ENCODE measurements around the gene TGM4. TPM values are rescaled to one million over a fixed set of nuclear protein-coding genes. Genes with fewer than 3 reads are reported as not detected.

TGM4 gene
- total RNA-seq, 2 donors from 2014 or later: not detected

- no peaks in the 10 kb centered on the region for H3K9me3 ChIP-seq (ENCODE audit: control insufficient read depth, low read length, poor library complexity, severe bottlenecking)
- H3K36me3 Mint-ChIP-seq (ENCODE audit: low read depth): no peaks in the 10 kb centered on the region
- no peaks in the 10 kb centered on the region for H3K4me1 Mint-ChIP-seq
- ATAC-seq: no peak
- DNase-seq: no peak
- H3K4me3 Mint-ChIP-seq: no peak overlapping the region
- H3K27me3 Mint-ChIP-seq: peaks cover 40% of the 10 kb centered on the region
- no peak overlapping the region for H3K27ac Mint-ChIP-seq
These were observed 12.7 kb downstream of the TGM4 start for GRCh38 chr3:44887101-44887500.

- H3K4me3 Mint-ChIP-seq: no peak overlapping the region
These were observed 15.8 kb downstream of the TGM4 start for GRCh38 chr3:44890258-44890657.

GRCh38 chr3:44890852-44891251 lies 16.4 kb downstream of the TGM4 start:
- H3K4me3 Mint-ChIP-seq: no peak overlapping the region
- ATAC-seq (no peak), DNase-seq (no peak)
- H3K9me3 ChIP-seq (ENCODE audit: control insufficient read depth, low read length, poor library complexity, severe bottlenecking): no peaks in the 10 kb centered on the region
- no peaks in the 10 kb centered on the region for H3K36me3 Mint-ChIP-seq (ENCODE audit: low read depth)
- H3K4me1 Mint-ChIP-seq: no peaks in the 10 kb centered on the region
- H3K27ac Mint-ChIP-seq: no peak overlapping the region
- H3K27me3 Mint-ChIP-seq: peaks cover 23% of the 10 kb centered on the region

More at GRCh38 chr3:44890258-44890657, 15.8 kb downstream of the TGM4 start:
- no peaks in the 10 kb centered on the region for H3K4me1 Mint-ChIP-seq
- H3K36me3 Mint-ChIP-seq (ENCODE audit: low read depth): no peaks in the 10 kb centered on the region
- no peaks in the 10 kb centered on the region for H3K9me3 ChIP-seq (ENCODE audit: control insufficient read depth, low read length, poor library complexity, severe bottlenecking)
- ATAC-seq: no peak
- H3K27me3 Mint-ChIP-seq: peaks cover 29% of the 10 kb centered on the region
- DNase-seq: no peak
- no peak overlapping the region for H3K27ac Mint-ChIP-seq

- H3K27ac Mint-ChIP-seq: no peak overlapping the region
- no peaks in the 10 kb centered on the region for H3K36me3 Mint-ChIP-seq (ENCODE audit: low read depth)
- no peaks in the 10 kb centered on the region for H3K4me1 Mint-ChIP-seq
- H3K9me3 ChIP-seq (ENCODE audit: control insufficient read depth, low read length, poor library complexity, severe bottlenecking): no peaks in the 10 kb centered on the region
- peaks cover 6% of the 10 kb centered on the region for H3K27me3 Mint-ChIP-seq
- DNase-seq (no peak), ATAC-seq (no peak)
- H3K4me3 Mint-ChIP-seq: no peak overlapping the region
These were observed 18.3 kb downstream of the TGM4 start for GRCh38 chr3:44892689-44893088.

- H3K9me3 ChIP-seq (ENCODE audit: control insufficient read depth, low read length, poor library complexity, severe bottlenecking): no peaks in the 10 kb centered on the region
- ATAC-seq (no peak), DNase-seq (no peak)
- Mint-ChIP-seq H3K27ac (no peak overlapping the region), H3K27me3 (peaks cover 6% of the 10 kb centered on the region), H3K4me1 (no peaks in the 10 kb centered on the region), H3K4me3 (no peak overlapping the region), H3K36me3 (ENCODE audit: low read depth) (no peaks in the 10 kb centered on the region)
These were observed 18.7 kb downstream of the TGM4 start for GRCh38 chr3:44893097-44893496.

- Mint-ChIP-seq H3K27ac (no peak overlapping the region), H3K4me1 (no peaks in the 10 kb centered on the region), H3K4me3 (no peak overlapping the region), H3K27me3 (peaks cover 17% of the 10 kb centered on the region), H3K36me3 (ENCODE audit: low read depth) (no peaks in the 10 kb centered on the region)
- H3K9me3 ChIP-seq (ENCODE audit: control insufficient read depth, low read length, poor library complexity, severe bottlenecking): no peaks in the 10 kb centered on the region
- DNase-seq: no peak
- ATAC-seq: no peak
These were observed 20.1 kb downstream of the TGM4 start for GRCh38 chr3:44894485-44894884.

- Mint-ChIP-seq H3K27me3 (peaks cover 35% of the 10 kb centered on the region), H3K4me3 (no peak overlapping the region), H3K27ac (no peak overlapping the region), H3K36me3 (ENCODE audit: low read depth) (no peaks in the 10 kb centered on the region), H3K4me1 (no peaks in the 10 kb centered on the region)
- ATAC-seq (no peak), DNase-seq (no peak)
- H3K9me3 ChIP-seq (ENCODE audit: control insufficient read depth, low read length, poor library complexity, severe bottlenecking): no peaks in the 10 kb centered on the region
These were observed 22.0 kb downstream of the TGM4 start for GRCh38 chr3:44896440-44896839.

- H3K36me3 Mint-ChIP-seq (ENCODE audit: low read depth): no peaks in the 10 kb centered on the region
- peaks cover 32% of the 10 kb centered on the region for H3K27me3 Mint-ChIP-seq
- no peaks in the 10 kb centered on the region for H3K9me3 ChIP-seq (ENCODE audit: control insufficient read depth, low read length, poor library complexity, severe bottlenecking)
- no peak for ATAC-seq
- H3K4me1 Mint-ChIP-seq: no peaks in the 10 kb centered on the region
- no peak for DNase-seq
- H3K27ac Mint-ChIP-seq: no peak overlapping the region
- H3K4me3 Mint-ChIP-seq: no peak overlapping the region
These were observed 25.4 kb downstream of the TGM4 start for GRCh38 chr3:44899683-44900367.

GRCh38 chr3:44902628-44903027 lies 28.2 kb downstream of the TGM4 start:
- ATAC-seq (no peak), DNase-seq (no peak)
- Mint-ChIP-seq H3K4me3 (no peak overlapping the region), H3K27ac (no peak overlapping the region), H3K27me3 (peaks cover 32% of the 10 kb centered on the region), H3K36me3 (ENCODE audit: low read depth) (peaks cover 2% of the 10 kb centered on the region), H3K4me1 (no peaks in the 10 kb centered on the region)
- no peaks in the 10 kb centered on the region for H3K9me3 ChIP-seq (ENCODE audit: control insufficient read depth, low read length, poor library complexity, severe bottlenecking)

GRCh38 chr3:44903314-44903713 lies 28.9 kb downstream of the TGM4 start:
- Mint-ChIP-seq H3K4me3 (no peak overlapping the region), H3K36me3 (ENCODE audit: low read depth) (peaks cover 4% of the 10 kb centered on the region), H3K27me3 (peaks cover 35% of the 10 kb centered on the region), H3K27ac (no peak overlapping the region), H3K4me1 (no peaks in the 10 kb centered on the region)
- no peak for ATAC-seq
- H3K9me3 ChIP-seq (ENCODE audit: control insufficient read depth, low read length, poor library complexity, severe bottlenecking): no peaks in the 10 kb centered on the region
- DNase-seq: no peak

- no peak overlapping the region for H3K4me3 Mint-ChIP-seq
- H3K27ac Mint-ChIP-seq: no peak overlapping the region
These were observed 29.3 kb downstream of the TGM4 start for GRCh38 chr3:44903751-44904150.

GRCh38 chr3:44905446-44906157 lies 31.2 kb downstream of the TGM4 start:
- no peak for DNase-seq
- ATAC-seq: no peak
- H3K9me3 ChIP-seq (ENCODE audit: control insufficient read depth, low read length, poor library complexity, severe bottlenecking): no peaks in the 10 kb centered on the region
- H3K27me3 Mint-ChIP-seq: peaks cover 21% of the 10 kb centered on the region
- no peak overlapping the region for H3K4me3 Mint-ChIP-seq
- H3K4me1 Mint-ChIP-seq: no peaks in the 10 kb centered on the region
- no peak overlapping the region for H3K27ac Mint-ChIP-seq
- H3K36me3 Mint-ChIP-seq (ENCODE audit: low read depth): peaks cover 4% of the 10 kb centered on the region

More at GRCh38 chr3:44903751-44904150, 29.3 kb downstream of the TGM4 start:
- peaks cover 31% of the 10 kb centered on the region for H3K27me3 Mint-ChIP-seq
- no peaks in the 10 kb centered on the region for H3K4me1 Mint-ChIP-seq
- ATAC-seq: no peak
- H3K36me3 Mint-ChIP-seq (ENCODE audit: low read depth): peaks cover 4% of the 10 kb centered on the region
- no peaks in the 10 kb centered on the region for H3K9me3 ChIP-seq (ENCODE audit: control insufficient read depth, low read length, poor library complexity, severe bottlenecking)
- no peak for DNase-seq

- ATAC-seq: no peak
- Mint-ChIP-seq H3K27ac (no peak overlapping the region), H3K4me1 (no peaks in the 10 kb centered on the region), H3K27me3 (peaks cover 19% of the 10 kb centered on the region), H3K4me3 (no peak overlapping the region), H3K36me3 (ENCODE audit: low read depth) (peaks cover 4% of the 10 kb centered on the region)
- DNase-seq: no peak
- H3K9me3 ChIP-seq (ENCODE audit: control insufficient read depth, low read length, poor library complexity, severe bottlenecking): no peaks in the 10 kb centered on the region
These were observed 32.6 kb downstream of the TGM4 start for GRCh38 chr3:44906997-44907396.

- Mint-ChIP-seq H3K36me3 (ENCODE audit: low read depth) (peaks cover 4% of the 10 kb centered on the region), H3K27me3 (peaks cover 19% of the 10 kb centered on the region), H3K4me1 (no peaks in the 10 kb centered on the region), H3K4me3 (no peak overlapping the region), H3K27ac (no peak overlapping the region)
- no peak for DNase-seq
- ATAC-seq: no peak
- H3K9me3 ChIP-seq (ENCODE audit: control insufficient read depth, low read length, poor library complexity, severe bottlenecking): no peaks in the 10 kb centered on the region
These were observed 33.2 kb downstream of the TGM4 start for GRCh38 chr3:44907612-44908011.

Data from T-helper 17 cell (primary cell).